Measurements from ENCODE around the gene AP3D1.
"Not testable (repeated sequence)": the region's sequence is repeated elsewhere in the genome, so short reads cannot be mapped to it uniquely, and the experiment has no call there.

AP3D1 gene

GRCh38 chr19:2154587-2155075, 3.3 kb upstream of the AP3D1 start:
- DNase-seq: no peak

GRCh38 chr19:2150794-2151338, 500 bp downstream of the AP3D1 start:
- peak; percentile 69 for DNase-seq

GRCh38 chr19:2149980-2150793, 1.2 kb downstream of the AP3D1 start:
- DNase-seq: no peak

- DNase-seq: no peak
Measured at GRCh38 chr19:2148482-2149135, 2.8 kb downstream of the AP3D1 start.

- no peak for DNase-seq
Measured at GRCh38 chr19:2145831-2146241, 5.5 kb downstream of the AP3D1 start.

GRCh38 chr19:2144190-2144589, 7.2 kb downstream of the AP3D1 start:
- DNase-seq: no peak

- no peak for DNase-seq
Measured at GRCh38 chr19:2142173-2142829, 9.1 kb downstream of the AP3D1 start.

- DNase-seq: peak; percentile 47
Measured at GRCh38 chr19:2140138-2140569, 11.2 kb downstream of the AP3D1 start.

GRCh38 chr19:2139385-2140137, 11.8 kb downstream of the AP3D1 start:
- DNase-seq: no peak

- DNase-seq: no peak
Measured at GRCh38 chr19:2138061-2138728, 13.2 kb downstream of the AP3D1 start.

GRCh38 chr19:2136796-2137195, 14.6 kb downstream of the AP3D1 start:
- DNase-seq: no peak

GRCh38 chr19:2135474-2136402, 15.6 kb downstream of the AP3D1 start:
- no peak for DNase-seq

- DNase-seq: no peak
Measured at GRCh38 chr19:2132731-2133490, 18.5 kb downstream of the AP3D1 start.

- DNase-seq: no peak
Measured at GRCh38 chr19:2132191-2132590, 19.2 kb downstream of the AP3D1 start.

GRCh38 chr19:2131012-2131975, 20.1 kb downstream of the AP3D1 start:
- DNase-seq: not testable (repeated sequence)

- no peak for DNase-seq
Measured at GRCh38 chr19:2129892-2130770, 21.2 kb downstream of the AP3D1 start.

GRCh38 chr19:2129486-2129885, 21.9 kb downstream of the AP3D1 start:
- no peak for DNase-seq
